HG02623 (cell line): ENCODE data around the gene YIF1A.
"Not testable (repeated sequence)": the region's sequence is repeated elsewhere in the genome, so short reads cannot be mapped to it uniquely, and the experiment has no call there.

ENCODE experiments used
- ATAC-seq: cut with Tn5 transposase; IDR thresholded peaks from one replicate; pipeline ENCODE4 v1.9.1; 2021; ENCODE audit warnings: moderate library complexity; ENCODE audit not compliant: unreplicated experiment

Gene YIF1A

DNA sequence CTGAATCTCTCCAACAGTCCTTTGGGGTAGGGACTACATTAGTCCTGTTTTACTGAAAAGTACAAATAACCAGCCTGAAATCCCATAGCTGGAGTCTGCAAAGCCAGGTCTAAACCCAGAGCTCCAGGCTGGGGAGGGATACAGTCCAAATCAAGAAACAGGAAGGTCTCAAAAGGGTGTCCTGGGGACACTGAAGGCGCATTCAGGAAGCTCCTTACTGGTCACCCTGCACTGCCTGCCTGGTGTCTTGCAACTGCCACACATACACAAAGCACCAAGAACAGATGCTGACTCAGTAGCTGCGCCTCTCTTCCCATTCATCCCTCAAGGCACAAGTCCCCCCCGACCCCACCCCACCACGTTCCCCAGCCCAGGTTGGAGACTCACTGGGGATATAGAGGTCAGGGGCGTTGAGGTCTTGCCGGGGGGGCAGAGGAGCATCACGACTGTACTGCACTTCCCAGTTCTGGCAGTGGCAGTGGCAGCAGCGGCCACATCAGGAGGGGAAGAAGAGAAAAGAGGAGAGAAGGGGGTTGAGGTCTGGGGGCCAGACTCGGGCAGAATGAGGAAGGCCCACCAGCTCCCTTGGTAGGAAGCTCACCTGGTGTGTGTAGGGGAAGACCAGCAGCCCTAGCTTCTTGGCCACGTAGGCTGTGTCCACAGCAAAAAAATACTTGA is 1.6 kb downstream of the YIF1A start:
- ATAC-seq: no peak

GRCh38 chr11:66286699-66287098 is 2.2 kb downstream of the YIF1A start:
- no peak for ATAC-seq

GRCh38 chr11:66285250-66285947 is 3.5 kb downstream of the YIF1A start:
- ATAC-seq: no peak

DNA sequence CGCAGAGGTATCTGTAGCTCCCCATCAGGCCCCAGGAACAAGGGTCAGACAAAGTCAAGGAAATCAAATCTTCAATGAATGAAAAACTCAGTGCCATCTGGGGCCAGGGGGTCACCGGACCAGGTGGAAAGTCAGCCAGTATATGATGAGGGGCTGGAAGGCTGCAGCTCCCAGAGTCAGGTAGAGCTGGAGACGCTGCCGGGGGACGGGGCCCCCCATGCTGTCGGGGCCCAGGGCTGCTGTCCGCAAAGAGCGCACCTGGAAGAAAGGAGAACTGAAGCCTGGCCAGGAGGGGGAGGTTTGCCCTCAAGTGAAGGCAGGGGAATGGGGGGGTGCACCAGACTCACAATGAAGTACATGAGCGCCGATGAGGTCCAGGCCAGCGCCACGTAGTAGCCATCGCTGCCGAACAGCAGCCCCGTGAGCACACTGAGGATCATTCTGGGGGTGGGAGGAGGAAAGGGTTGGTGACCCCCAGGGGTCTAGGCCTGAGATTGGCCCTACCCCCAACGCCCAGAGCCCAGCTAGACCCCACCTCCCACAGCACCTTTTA is 4.3 kb downstream of the YIF1A start:
- ATAC-seq: no peak

GRCh38 chr11:66283461-66284105 is 5.4 kb downstream of the YIF1A start:
- no peak for ATAC-seq

DNA sequence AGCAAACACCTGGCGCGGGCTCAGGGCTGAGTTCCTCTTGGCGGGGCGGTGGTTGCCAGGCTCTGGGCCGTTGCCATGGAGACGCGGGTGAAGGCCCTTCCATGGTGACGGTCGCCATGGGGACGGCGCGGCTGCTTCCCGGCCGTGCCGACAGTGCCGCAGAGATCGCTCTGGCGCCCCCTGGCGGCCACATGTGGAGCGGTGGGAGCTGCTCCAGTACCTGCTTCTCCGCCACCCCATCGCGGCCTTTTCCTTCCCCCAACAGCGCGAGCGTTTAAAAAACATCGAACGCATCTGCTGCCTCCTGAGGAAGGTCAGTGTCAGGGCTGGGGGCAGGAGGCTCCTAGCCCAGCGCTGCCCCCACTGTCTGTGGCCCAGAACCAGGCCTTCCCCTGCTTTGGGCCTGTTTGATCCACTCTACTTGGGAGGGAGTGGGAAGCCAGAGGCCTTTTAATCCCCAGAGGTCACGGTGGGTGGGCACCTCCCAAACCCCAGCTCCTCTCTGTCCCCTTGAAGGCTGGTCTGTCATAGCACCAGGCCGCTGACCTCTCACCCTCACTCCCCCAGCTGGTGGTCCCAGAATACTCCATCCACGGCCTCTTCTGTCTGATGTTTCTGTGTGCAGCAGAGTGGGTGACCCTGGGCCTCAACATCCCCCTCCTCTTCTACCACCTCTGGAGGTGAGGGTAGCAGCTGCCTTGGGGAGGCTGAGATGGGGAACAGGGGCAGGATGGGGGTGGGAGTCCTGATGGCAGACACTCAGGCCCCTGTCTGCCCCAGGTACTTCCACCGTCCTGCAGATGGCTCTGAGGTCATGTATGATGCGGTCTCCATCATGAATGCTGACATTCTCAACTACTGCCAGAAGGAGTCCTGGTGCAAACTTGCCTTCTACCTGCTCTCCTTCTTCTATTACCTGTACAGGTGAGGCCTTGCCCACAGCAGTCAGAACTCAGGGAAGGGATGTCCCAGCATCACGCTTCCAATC is 6.2 kb downstream of the YIF1A start:
- ATAC-seq: peak; percentile 84

DNA sequence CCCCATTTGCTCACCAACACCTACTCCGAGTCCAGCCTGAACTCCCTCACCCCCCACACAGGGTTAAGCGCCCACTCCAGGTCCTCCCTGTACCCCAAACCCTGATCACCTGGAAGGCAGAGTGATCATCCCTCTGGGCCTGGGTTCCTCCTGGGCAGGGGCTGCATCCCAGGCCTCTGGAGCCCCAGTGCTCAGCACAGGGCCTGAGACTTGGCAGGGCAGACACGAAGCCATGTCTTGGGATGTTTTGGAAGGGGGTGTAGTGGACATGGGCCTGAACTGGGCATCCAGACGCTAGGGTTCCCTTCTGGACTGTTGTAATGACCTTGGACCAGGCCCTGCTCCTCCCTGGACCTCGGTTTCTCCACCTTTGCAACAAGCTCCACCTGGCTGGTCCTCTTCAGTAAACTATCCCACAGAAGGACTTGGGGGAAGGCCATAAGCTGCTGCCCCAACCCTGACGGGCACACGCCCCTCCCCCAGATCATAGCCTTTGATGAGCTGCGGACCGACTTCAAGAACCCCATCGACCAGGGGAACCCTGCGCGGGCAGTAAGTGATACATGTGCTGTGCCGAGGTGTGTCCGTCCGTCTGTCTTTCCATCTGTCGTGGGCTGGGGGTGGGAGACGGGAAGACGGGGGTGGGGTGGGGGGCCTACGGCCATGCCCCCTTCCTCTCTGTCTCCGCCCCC is 7.0 kb downstream of the YIF1A start:
- ATAC-seq: no peak

DNA sequence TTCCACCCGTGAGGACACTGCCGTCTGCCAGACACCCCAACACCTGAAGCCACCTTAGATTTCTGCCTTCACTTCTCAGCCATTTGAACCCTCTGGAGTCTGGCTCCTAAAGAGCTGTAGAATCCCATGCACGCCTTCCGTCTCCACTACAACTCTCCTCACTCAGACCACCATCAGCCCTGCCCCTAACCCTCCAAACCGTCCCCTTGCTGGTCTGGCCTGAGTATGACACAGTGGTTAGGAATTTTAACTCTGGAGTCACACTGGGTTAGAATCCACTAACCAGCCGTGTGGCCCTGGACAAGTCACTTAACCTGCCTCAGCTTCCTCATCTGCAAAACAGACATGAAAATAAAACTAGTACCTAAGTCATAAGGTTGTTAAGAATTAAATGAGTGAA is 7.9 kb downstream of the YIF1A start:
- no peak for ATAC-seq

DNA sequence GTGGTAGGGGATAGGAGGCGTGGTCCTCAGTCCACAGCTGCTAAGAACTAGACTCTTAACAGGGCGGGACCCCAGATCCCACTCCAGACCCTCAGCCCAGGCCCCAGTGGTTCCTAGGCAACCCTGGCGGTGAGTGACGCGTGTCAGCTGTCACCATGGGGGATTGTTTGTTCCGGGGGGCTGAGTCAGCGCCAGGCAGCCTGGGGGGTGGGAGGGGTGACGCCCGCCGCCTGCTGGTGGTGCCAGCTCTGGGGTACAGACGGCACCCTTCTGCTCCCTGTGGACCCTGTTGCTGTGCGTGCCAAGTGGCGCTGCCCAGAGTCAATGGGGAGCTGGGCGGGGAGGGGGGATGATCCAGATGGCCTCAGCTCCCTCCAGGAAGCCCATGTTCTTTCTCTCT is 8.5 kb downstream of the YIF1A start:
- no peak for ATAC-seq

GRCh38 chr11:66279092-66279734 is 9.7 kb downstream of the YIF1A start:
- ATAC-seq: no peak

- ATAC-seq: no peak
These were observed 10.4 kb downstream of the YIF1A start for GRCh38 chr11:66278363-66279091.

DNA sequence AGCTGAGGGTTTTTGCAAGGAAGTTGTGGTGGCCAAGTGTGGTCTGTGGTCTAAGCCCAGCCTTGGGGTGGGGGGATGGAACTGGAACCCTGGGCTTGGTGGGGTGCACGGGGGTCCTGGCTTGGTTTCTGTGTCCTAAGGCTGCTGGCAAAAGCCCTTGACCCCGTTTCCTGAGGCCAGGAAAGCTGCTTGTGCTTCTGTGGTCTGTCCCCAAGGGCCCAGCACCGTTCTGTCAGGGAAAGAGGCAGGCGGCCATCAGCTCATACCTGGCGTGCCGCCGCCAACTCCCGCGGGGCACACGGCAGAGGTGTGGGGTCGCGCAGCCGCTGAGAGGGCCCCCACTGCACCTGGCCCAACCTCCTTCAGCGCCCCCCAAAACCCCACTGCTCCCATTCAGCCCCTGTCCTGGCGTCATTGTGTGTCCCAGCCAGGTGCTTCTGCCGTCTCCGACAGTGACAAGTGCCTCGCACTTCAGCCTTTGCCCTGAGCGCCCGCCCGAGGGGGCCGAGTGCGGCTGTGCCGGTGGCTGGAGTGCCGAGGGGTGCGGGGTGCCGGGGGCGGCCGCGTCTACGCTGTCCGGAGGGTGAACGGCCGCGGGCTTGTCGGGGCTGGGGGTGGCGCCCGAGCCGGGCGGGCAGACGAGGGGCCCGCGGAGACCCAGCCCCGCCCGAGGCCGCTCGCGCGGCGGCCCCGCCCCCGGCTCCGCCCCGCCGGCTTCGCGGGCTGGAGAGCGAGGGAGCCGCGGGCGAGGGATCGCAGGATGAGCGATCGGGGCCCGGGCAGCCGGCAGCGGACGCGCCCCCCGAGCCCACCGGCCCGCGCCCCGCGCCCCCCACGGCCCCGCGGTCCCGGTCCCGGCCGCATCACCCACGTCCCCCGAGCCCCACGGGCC is 11.2 kb downstream of the YIF1A start, which contains the start of gene CNIH2:
Gene CNIH2 (plus strand): TSS at position 705 of the 892 bp plus-strand sequence. CDS start 282 bp downstream, outside the sequence.
- ATAC-seq: no peak

DNA sequence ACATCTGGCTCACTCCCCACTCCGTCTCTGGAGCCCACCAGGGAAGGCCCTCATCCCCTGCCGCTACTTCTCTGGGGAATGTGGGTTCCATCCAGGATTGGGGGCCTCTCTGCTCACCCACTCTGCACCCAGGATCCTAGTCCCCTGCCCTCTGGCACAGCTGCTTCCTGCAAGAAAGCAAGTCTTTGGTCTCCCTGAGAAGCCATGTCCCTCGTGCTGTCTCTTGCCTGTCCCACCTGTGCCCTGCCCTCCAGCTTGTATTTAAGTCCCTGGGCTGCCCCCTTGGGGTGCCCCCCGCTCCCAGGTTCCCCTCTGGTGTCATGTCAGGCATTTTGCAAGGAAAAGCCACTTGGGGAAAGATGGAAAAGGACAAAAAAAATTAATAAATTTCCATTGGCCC is 11.9 kb downstream of the YIF1A start:
- ATAC-seq: not testable (repeated sequence)

- not testable (repeated sequence) for ATAC-seq
These were observed 12.3 kb downstream of the YIF1A start for GRCh38 chr11:66276619-66277018.

DNA sequence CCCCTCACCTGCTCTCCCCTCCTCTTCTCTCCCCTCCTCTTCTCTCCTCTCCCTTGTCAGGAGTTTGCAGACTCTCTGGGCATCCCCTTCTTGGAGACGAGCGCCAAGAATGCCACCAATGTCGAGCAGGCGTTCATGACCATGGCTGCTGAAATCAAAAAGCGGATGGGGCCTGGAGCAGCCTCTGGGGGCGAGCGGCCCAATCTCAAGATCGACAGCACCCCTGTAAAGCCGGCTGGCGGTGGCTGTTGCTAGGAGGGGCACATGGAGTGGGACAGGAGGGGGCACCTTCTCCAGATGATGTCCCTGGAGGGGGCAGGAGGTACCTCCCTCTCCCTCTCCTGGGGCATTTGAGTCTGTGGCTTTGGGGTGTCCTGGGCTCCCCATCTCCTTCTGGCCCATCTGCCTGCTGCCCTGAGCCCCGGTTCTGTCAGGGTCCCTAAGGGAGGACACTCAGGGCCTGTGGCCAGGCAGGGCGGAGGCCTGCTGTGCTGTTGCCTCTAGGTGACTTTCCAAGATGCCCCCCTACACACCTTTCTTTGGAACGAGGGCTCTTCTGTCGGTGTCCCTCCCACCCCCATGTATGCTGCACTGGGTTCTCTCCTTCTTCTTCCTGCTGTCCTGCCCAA is 12.8 kb downstream of the YIF1A start:
- no peak for ATAC-seq

DNA sequence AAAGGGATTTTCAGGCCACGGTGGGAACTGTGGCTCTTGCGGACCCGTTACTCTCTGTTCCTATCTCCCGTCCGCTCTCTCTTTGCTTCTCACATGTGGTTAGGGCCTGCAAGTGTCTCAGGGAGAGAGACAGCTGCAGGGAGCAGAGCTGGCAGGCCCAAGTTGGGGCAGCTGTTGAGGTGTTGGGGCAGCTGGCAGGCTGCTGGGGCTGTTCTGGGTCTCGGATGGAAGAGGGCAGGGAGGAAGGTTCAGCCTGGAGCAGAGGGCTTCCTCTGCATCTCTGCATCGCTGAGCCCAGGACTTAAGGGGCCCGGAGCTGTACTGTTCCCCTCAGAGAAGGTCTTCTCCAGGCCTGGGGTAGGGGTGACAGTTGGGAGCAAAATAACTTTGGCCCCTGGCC is 13.5 kb downstream of the YIF1A start:
- ATAC-seq: no peak

DNA sequence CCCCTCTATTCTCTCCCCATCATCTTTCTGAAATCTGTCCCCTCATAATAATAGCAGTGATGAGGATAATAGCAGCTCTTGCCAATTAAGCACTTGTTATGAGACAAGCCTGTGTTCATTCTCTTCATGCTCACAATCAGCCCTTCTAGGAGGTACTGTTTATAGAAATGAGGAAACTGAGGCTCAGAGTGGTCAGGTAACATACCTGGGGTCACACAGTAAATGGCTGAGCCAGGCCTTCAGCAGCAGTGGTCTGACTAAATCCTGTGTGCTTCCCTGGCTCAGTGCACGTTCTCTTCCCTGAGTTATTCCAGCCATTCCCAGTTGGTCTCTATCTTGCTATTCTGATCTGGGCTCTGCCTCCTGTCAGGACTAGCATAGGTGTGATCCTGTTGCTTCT is 14.7 kb downstream of the YIF1A start:
- no peak for ATAC-seq
